CD14-positive monocyte (primary cell): ENCODE data around the gene NXPH4. TPM values are rescaled to one million over a fixed set of nuclear protein-coding genes. Genes with fewer than 3 reads are reported as not detected.

Source experiments
- DNase-seq, 3 donors: peaks; one replicate each; pipeline ENCODE4 v3.0.0-alpha.2; 2011 to 2022
- H2AFZ ChIP-seq: 2 replicates; pipeline ENCODE4 v1.6.0; 2012; ENCODE audit warnings: mild to moderate bottlenecking, low read depth, low read length, inconsistent platforms; ENCODE audit not compliant: insufficient read depth, poor library complexity, severe bottlenecking
- H3K27ac ChIP-seq, 2 donors: 1 replicate in 1 of 2; 2 replicates in 1 of 2; pipeline ENCODE4 v1.5.1; 2012 to 2013; ENCODE audit warnings: low read length in 2 of 2, control low read depth in 1 of 2, inconsistent platforms in 1 of 2, low read depth in 1 of 2, mild to moderate bottlenecking in 1 of 2
- H3K27me3 ChIP-seq, 2 donors: one replicate each; pipeline versions ENCODE4 v1.6.0 to v1.6.1; 2011 to 2013; ENCODE audit warnings: low read length in 2 of 2; ENCODE audit not compliant: control insufficient read depth in 2 of 2, insufficient read depth in 2 of 2
- H3K36me3 ChIP-seq, 2 donors: replicated peaks in 1 of 2; 1 replicate in 1 of 2; 2 replicates in 1 of 2; pipeline versions ENCODE4 v1.5.1 to v1.6.1; 2012 to 2013; ENCODE audit warnings: low read length in 2 of 2, control low read depth in 1 of 2, inconsistent platforms in 1 of 2, mild to moderate bottlenecking in 1 of 2; ENCODE audit not compliant: insufficient read depth in 2 of 2, control insufficient read depth in 1 of 2
- H3K4me1 ChIP-seq, 2 donors: 1 replicate in 1 of 2; 2 replicates in 1 of 2; pipeline versions ENCODE4 v1.5.1 to v1.6.1; 2012 to 2013; ENCODE audit warnings: low read length in 2 of 2, control low read depth in 1 of 2, inconsistent platforms in 1 of 2, mild to moderate bottlenecking in 1 of 2, moderate library complexity in 1 of 2; ENCODE audit not compliant: insufficient read depth in 2 of 2, control insufficient read depth in 1 of 2
- H3K4me2 ChIP-seq: replicated peaks from 2 replicates; pipeline ENCODE3; 2012; ENCODE audit warnings: low read length, moderate library complexity, mild to moderate bottlenecking; ENCODE audit not compliant: poor library complexity, severe bottlenecking; ENCODE audit errors: extremely low read depth
- H3K4me3 ChIP-seq, 3 experiments: fragments of 200-600 bp in 1 of 3; sonication (generic) in 1 of 3; replicated peaks in 1 of 3; 1 replicate in 2 of 3; 2 replicates in 1 of 3; pipeline ENCODE4 v1.5.1; 2011 to 2013; ENCODE audit warnings: low read length in 3 of 3, mild to moderate bottlenecking in 3 of 3, control low read depth in 2 of 3, low read depth in 2 of 3, inconsistent platforms in 1 of 3, moderate library complexity in 1 of 3
- H3K79me2 ChIP-seq: 2 replicates; pipeline ENCODE4 v1.6.0; 2012; ENCODE audit warnings: mild to moderate bottlenecking, control low read depth, inconsistent platforms, low read length, moderate library complexity; ENCODE audit not compliant: insufficient read depth
- H3K9ac ChIP-seq: 2 replicates; pipeline ENCODE4 v1.6.0; 2017; ENCODE audit warnings: low read length, mild to moderate bottlenecking; ENCODE audit not compliant: insufficient read depth, poor library complexity, severe bottlenecking
- H3K9me3 ChIP-seq, 2 donors: replicated peaks in 1 of 2; 1 replicate in 1 of 2; 2 replicates in 1 of 2; pipeline versions ENCODE4 v1.5.1 to v1.6.1; 2012 to 2013; ENCODE audit warnings: low read length in 2 of 2, control low read depth in 1 of 2; ENCODE audit not compliant: control insufficient read depth in 1 of 2, insufficient read depth in 1 of 2
- H4K20me1 ChIP-seq: 2 replicates; pipeline ENCODE4 v1.6.0; 2012; ENCODE audit warnings: mild to moderate bottlenecking, low read length, control low read depth, moderate library complexity; ENCODE audit not compliant: insufficient read depth
- H3K27ac Mint-ChIP-seq, 7 donors: one replicate each; pipeline ENCODE4 v1.8.0; 2020; ENCODE audit warnings: mild to moderate bottlenecking in 7 of 7, mixed read lengths in 7 of 7, moderate library complexity in 6 of 7, inconsistent platforms in 2 of 7
- H3K27me3 Mint-ChIP-seq, 3 donors: one replicate each; pipeline ENCODE4 v1.8.0; 2021 to 2022; ENCODE audit warnings: low read depth in 3 of 3, mild to moderate bottlenecking in 3 of 3, mixed read lengths in 3 of 3, moderate library complexity in 3 of 3, inconsistent platforms in 1 of 3
- H3K36me3 Mint-ChIP-seq, 2 donors: one replicate each; pipeline ENCODE4 v1.8.0; 2020; ENCODE audit warnings: mixed read lengths in 2 of 2, inconsistent platforms in 1 of 2, mild to moderate bottlenecking in 1 of 2
- H3K4me1 Mint-ChIP-seq: one replicate; pipeline ENCODE4 v1.8.0; 2020; ENCODE audit warnings: mild to moderate bottlenecking, mixed read lengths
- H3K4me3 Mint-ChIP-seq, 2 donors: one replicate each; pipeline ENCODE4 v1.8.0; 2020; ENCODE audit warnings: mild to moderate bottlenecking in 2 of 2, mixed read lengths in 2 of 2, moderate library complexity in 1 of 2
- H3K9me3 Mint-ChIP-seq, 7 donors: one replicate each; pipeline ENCODE4 v1.8.0; 2020 to 2022; ENCODE audit warnings: mixed read lengths in 7 of 7, mild to moderate bottlenecking in 6 of 7, moderate library complexity in 6 of 7, inconsistent platforms in 2 of 7
- CTCF ChIP-seq: fragments of 200-600 bp; IDR thresholded peaks from one replicate; pipeline ENCODE4 v1.8.0; 2022; ENCODE audit warnings: antibody characterized with exemption, mild to moderate bottlenecking
- WGBS: methylation state at CpG from one replicate; pipeline ENCODE4 v1.1.5; 2013; ENCODE audit warnings: missing lambda C conversion rate; ENCODE audit not compliant: insufficient coverage; 5-methylcytosine and 5-hydroxymethylcytosine counted together
- intact Hi-C, 2 donors: fragments of 100-400 bp; cut with micrococcal nuclease; formaldehyde crosslinking; loops; one replicate each; pipeline versions ENCODE4 v1.15.0 to v1.15.1; 2023
- polyA plus RNA-seq, 3 donors: library from polyadenylated mRNA; depleted of rRNA in 1 of 3; unstranded in 2 of 3; stranded (reverse) in 1 of 3; fragments of 300-500 nt in 2 of 3; fragments of >200 nt in 1 of 3; fragmentation: Illumina TruSeq in 2 of 3; gene quantifications; 1 replicate in 2 of 3; 2 replicates in 1 of 3; pipeline ENCODE4 v1.2.3, GENCODE V29; 2012 to 2021

Gene NXPH4
- polyA plus RNA-seq, 3 donors: not detected

- no peak for TF ChIP-seq CTCF
- no peak for DNase-seq
- Mint-ChIP-seq H3K9me3 (peaks cover 0 to 4% (median 2%) of the 10 kb centered on the region in 7 donors), H3K27me3 (peaks cover 3 to 11% (median 5%) of the 10 kb centered on the region in 3 donors), H3K4me1 (no peaks in the 10 kb centered on the region), H3K4me3 (no peak overlapping the region), H3K27ac (no peak overlapping the region), H3K36me3 (peaks cover 97 to 100% of the 10 kb centered on the region in 2 donors)
- Histone ChIP-seq H3K4me1 (no peaks in the 10 kb centered on the region), H3K4me2 (no peak overlapping the region), H3K27me3 (no peaks in the 10 kb centered on the region), H3K4me3 (no peak overlapping the region), H3K79me2 (no peaks in the 10 kb centered on the region), H3K36me3 (peaks cover 98 to 100% of the 10 kb centered on the region in 2 donors), H4K20me1 (peaks cover 100% of the 10 kb centered on the region), H3K9ac (no peak overlapping the region), H3K27ac (no peak overlapping the region), H3K9me3 (no peaks in the 10 kb centered on the region), H2AFZ (no peak overlapping the region)
- WGBS: over 99% methylated on average over 15 of the region's 23 CpGs
- intact Hi-C loops: no loop called here
Measured at GRCh38 chr12:57190821-57191220, 25.8 kb upstream of the NXPH4 start.

DNA sequence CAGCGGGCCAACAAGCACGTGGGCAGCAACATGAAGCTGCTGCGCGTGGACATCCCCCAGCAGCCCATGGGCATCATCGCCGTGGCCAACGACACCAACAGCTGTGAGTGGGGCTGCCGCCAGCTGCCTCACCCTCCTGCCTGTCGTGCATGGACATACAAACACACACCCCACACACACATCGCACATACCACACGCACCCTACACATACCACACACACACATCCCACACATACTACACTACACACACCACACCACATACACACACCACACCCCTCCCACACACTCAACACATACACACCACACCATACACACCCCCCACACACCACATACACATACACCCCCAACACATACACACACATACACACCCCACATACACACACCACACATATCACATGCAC lies 25.2 kb upstream of the NXPH4 start:
- Mint-ChIP-seq H3K4me3 (no peak overlapping the region), H3K27ac (no peak overlapping the region), H3K27me3 (peaks cover 3 to 11% (median 5%) of the 10 kb centered on the region in 3 donors), H3K9me3 (peaks cover 0 to 4% (median 2%) of the 10 kb centered on the region in 7 donors), H3K36me3 (peaks cover 97 to 100% of the 10 kb centered on the region in 2 donors), H3K4me1 (no peaks in the 10 kb centered on the region)
- Histone ChIP-seq H3K9ac (no peak overlapping the region), H4K20me1 (peaks cover 100% of the 10 kb centered on the region), H3K4me3 (no peak overlapping the region), H3K79me2 (no peaks in the 10 kb centered on the region), H3K4me2 (no peak overlapping the region), H3K9me3 (no peaks in the 10 kb centered on the region), H3K36me3 (peaks cover 98 to 100% of the 10 kb centered on the region in 2 donors), H3K27ac (no peak overlapping the region), H2AFZ (no peak overlapping the region), H3K4me1 (no peaks in the 10 kb centered on the region), H3K27me3 (no peaks in the 10 kb centered on the region)
- DNase-seq: no peak
- intact Hi-C loops: no loop called here
- WGBS: 97% methylated on average over 11 of the region's 11 CpGs
- TF ChIP-seq CTCF: no peak
